IPS-NIHi11 (cell line): Measurements from ENCODE around the gene GPC2.
"Not testable (repeated sequence)": the region's sequence is repeated elsewhere in the genome, so short reads cannot be mapped to it uniquely, and the experiment has no call there.

ENCODE experiments used
- DNase-seq: peaks from one replicate; pipeline ENCODE4 v3.0.0; 2012; ENCODE audit warnings: mixed read lengths, low spot score

The GPC2 gene

GRCh38 chr7:100152404-100152803, 24.8 kb downstream of the GPC2 start:
- DNase-seq: no peak

- DNase-seq: peak; percentile 99
Observed at GRCh38 chr7:100148559-100149328, 28.4 kb downstream of the GPC2 start, which contains the start of gene LAMTOR4. Gene LAMTOR4, plus strand, starts transcription at chr7:100148918. Its CDS starts 55 bp downstream, at chr7:100148973.

GRCh38 chr7:100148225-100148558, 29.0 kb downstream of the GPC2 start:
- no peak for DNase-seq

GRCh38 chr7:100147278-100147677, 29.9 kb downstream of the GPC2 start:
- DNase-seq: no peak

- DNase-seq: not testable (repeated sequence)
Observed at GRCh38 chr7:100146350-100146749, 30.8 kb downstream of the GPC2 start.

GRCh38 chr7:100142461-100142860, 34.7 kb downstream of the GPC2 start:
- no peak for DNase-seq

- DNase-seq: no peak
Observed at GRCh38 chr7:100141555-100141949, 35.6 kb downstream of the GPC2 start.

- no peak for DNase-seq
Observed at GRCh38 chr7:100137851-100138760, 39.1 kb downstream of the GPC2 start.

- peak; percentile 73 for DNase-seq
Observed at GRCh38 chr7:100132697-100133151, 44.5 kb downstream of the GPC2 start.

GRCh38 chr7:100132126-100132525, 45.1 kb downstream of the GPC2 start:
- no peak for DNase-seq

- peak; percentile 88 for DNase-seq
Observed at GRCh38 chr7:100130608-100131453, 46.4 kb downstream of the GPC2 start.

DNA sequence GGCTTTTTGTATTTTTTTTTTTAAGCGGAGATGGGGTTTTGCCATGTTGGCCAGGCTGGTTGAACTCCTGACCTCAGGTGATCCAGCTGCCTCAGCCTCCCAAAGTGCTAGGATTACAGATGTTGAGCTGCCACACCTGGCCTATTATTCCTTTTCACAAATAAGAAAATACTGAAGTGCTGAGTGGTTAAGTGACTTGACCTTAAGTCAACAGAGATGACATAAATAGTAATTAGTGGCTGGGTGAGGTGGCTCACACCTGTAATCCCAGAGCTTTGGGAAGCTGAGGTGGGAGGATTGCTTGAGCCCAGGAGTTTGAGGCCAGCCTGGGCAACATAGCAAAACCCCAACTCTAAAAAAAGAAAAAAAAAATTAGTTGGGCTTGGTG, 47.0 kb downstream of the GPC2 start:
- not testable (repeated sequence) for DNase-seq

GRCh38 chr7:100128637-100128963, 48.6 kb downstream of the GPC2 start:
- no peak for DNase-seq

GRCh38 chr7:100127866-100128636, 49.1 kb downstream of the GPC2 start:
- no peak for DNase-seq

DNA sequence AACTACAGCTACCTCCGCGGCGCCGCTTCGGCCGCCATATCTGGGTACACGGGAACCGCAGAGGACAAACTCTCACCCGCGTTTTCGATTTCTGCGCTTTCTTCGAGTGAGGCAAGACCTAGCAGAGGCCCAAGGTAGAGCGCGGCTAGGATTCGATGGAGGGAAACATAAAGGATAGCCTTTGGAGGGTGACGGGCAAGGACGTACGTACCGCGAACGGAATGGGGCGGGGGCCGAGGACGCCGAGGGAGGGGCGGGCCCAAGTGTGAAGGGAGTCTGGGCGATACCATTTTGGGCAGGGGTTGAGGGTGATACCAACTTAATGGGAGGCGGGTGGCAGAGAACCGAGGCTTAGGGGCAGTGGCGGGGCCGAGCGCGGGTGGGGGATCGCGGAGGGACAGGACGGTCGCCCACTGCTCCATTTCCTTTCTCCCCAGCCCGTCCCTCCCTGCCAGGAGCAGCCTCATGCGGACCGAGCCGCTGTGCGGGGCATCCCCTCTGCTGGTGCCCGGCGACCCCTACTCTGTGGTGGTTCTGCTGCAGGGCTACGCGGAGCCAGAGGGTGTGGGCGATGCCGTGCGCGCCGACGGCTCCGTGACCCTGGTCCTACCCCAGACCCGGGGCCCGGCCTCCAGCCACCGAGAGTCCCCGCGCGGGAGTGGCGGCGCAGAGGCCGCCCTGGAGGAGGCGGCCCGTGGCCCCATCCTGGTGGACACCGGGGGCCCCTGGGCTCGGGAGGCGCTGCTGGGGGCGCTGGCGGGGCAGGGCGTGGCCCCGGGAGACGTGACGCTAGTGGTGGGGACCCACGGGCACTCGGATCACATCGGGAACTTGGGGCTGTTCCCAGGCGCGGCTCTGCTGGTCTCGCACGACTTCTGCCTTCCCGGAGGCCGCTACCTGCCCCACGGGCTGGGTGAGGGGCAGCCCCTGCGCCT, 50.0 kb downstream of the GPC2 start, which contains the start of gene MBLAC1:
Gene MBLAC1, plus strand, starts transcription at position 37 of the 935 bp plus-strand sequence. Its CDS starts 429 bp downstream, at position 466.
- peak; percentile 87 for DNase-seq

DNA sequence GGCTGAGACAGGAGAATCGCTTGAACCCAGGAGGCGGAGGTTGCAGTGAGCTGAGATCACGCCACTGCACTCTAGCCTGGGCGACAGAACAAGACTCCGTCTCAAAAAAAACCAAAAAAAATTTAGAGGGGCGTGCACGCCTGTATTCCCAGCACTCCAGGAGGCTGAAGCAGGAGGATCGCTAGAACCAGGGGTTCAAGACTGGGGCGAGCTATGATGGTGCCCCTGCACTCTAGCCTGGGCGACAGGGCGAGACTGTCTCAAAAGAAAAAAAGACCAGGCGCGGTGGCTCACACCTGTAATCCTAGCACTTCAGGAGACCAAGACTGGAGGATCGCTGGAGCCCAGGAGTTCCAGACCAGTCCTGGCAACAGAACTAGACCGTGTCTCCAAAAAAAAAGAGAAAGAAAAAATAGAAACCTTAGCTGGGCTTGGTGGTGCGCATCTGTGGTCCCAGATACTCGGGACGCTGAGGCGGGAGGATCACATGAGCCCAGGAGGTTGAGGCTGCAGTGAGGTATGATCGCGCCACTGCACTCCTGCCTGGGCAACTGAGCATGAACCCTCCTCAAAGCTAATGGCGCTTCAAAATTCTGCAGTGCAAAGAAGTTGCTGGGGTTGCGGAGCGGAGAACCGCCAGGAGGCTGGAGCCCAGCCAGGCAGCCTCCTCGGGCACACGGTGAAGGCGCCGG, 50.8 kb downstream of the GPC2 start:
- no peak for DNase-seq

DNA sequence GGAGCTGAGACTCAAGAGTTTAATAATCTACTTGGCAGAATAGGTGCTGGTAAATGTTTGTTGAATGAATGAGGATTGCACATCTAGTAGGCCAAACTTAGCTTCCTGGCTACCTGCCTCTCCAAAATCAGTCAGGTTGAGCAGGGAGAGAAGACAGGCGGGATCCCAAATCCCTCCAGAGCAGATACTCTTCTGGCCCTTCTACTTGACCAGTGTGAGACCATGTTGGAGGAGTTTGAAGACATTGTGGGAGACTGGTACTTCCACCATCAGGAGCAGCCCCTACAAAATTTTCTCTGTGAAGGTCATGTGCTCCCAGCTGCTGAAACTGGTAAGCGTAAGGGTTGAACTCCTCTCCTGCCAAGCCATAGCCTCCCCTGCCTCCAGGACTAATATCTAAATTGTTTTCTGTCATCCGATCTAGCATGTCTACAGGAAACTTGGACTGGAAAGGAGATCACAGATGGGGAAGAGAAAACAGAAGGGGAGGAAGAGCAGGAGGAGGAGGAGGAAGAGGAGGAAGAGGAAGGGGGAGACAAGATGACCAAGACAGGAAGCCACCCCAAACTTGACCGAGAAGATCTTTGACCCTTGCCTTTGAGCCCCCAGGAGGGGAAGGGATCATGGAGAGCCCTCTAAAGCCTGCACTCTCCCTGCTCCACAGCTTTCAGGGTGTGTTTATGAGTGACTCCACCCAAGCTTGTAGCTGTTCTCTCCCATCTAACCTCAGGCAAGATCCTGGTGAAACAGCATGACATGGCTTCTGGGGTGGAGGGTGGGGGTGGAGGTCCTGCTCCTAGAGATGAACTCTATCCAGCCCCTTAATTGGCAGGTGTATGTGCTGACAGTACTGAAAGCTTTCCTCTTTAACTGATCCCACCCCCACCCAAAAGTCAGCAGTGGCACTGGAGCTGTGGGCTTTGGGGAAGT, 52.6 kb downstream of the GPC2 start:
- no peak for DNase-seq

GRCh38 chr7:100122568-100122967, 54.6 kb downstream of the GPC2 start:
- DNase-seq: no peak
